ENCODE measurements around the gene BMS1. TPM values are rescaled to one million over a fixed set of nuclear protein-coding genes. Genes with fewer than 3 reads are reported as not detected.

The BMS1 gene
- total RNA-seq, 3 donors from 2014 or later, result 11.0 to 14.5 (median 12.4) TPM

DNA sequence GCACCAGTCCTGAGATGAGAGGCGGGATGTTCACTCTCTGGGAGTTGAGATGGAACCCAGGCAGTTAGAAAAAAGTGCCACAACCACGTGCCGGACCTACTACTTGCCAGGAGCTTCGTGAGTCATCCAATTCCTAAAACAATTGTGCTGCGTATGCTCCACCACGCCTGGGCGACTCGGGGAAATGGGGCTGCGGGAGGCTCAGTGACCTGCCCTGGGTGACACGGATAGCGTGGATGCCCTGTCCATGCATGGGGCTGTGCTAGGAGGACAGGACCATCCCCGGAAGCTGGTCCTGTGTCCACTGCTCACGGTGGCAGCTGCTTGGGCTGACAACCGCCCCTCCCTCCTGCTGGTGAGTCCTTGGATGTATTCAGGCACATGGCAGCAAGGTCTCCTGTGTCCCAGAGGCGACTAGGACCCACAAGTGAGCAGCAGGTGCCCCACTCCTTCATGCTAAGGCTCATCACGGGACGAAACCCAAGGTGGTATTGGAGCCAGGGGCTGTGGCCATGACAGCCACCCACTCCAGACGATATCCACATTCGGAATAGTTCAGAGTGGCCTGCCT, 90.4 kb downstream of the BMS1 start:
- intact Hi-C loops (cut with DNase I, micrococcal nuclease), result no loop called here
- ATAC-seq (no peak), DNase-seq (no peak)
- Histone ChIP-seq H3K4me1 (ENCODE audit: low read depth) (no peaks in the 10 kb centered on the region), H3K36me3 (ENCODE audit: low read depth) (no peaks in the 10 kb centered on the region), H3K4me3 (no peak overlapping the region), H3K9me3 (no peaks in the 10 kb centered on the region)
- TF ChIP-seq, protein P1, sequence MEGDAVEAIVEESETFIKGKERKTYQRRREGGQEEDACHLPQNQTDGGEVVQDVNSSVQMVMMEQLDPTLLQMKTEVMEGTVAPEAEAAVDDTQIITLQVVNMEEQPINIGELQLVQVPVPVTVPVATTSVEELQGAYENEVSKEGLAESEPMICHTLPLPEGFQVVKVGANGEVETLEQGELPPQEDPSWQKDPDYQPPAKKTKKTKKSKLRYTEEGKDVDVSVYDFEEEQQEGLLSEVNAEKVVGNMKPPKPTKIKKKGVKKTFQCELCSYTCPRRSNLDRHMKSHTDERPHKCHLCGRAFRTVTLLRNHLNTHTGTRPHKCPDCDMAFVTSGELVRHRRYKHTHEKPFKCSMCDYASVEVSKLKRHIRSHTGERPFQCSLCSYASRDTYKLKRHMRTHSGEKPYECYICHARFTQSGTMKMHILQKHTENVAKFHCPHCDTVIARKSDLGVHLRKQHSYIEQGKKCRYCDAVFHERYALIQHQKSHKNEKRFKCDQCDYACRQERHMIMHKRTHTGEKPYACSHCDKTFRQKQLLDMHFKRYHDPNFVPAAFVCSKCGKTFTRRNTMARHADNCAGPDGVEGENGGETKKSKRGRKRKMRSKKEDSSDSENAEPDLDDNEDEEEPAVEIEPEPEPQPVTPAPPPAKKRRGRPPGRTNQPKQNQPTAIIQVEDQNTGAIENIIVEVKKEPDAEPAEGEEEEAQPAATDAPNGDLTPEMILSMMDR (IDR thresholded peaks at IDR 0.05), result no peak

DNA sequence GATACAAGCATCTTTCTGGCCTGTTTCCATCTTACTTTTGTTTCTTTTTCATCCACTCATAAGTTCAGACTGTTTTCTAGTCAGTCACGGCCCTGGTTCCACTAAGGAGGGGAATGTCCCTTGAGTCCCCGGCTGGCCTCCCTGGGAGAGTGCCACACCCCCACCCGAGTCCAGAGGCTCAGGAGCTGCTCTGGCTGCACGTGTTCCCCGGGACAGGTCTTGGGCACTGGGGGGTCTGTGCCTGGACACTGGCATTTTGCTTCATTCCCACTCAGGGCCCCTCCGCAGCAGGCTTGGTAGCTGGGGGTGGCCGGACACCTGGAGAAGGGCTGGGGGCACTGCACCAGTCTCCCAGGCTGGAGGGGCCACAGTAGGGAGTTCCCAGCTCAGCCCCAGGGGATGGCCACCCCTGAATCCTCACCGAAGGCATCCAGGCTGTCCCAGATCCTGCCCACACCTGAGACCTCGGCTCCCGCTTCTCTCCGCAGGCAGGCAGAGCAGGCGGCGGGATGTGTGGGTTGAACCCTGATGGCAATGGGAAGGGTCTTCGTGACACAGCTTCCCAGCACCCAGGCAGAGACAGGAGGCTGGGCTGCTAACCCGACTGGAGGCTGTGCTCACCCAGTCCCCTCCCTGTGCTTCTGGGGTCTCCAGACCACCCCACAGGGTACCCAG, 92.3 kb downstream of the BMS1 start:
- ATAC-seq (no peak), DNase-seq (no peak)
- H3K4me1 ChIP-seq (ENCODE audit: low read depth), result no peaks in the 10 kb centered on the region
- H3K4me3 ChIP-seq, result no peak overlapping the region
- TF ChIP-seq, protein P1 (IDR thresholded peaks at IDR 0.05), result no peak
- intact Hi-C loops (cut with DNase I, micrococcal nuclease), result no loop called here
- no peaks in the 10 kb centered on the region for H3K9me3 ChIP-seq
- H3K36me3 ChIP-seq (ENCODE audit: low read depth), result no peaks in the 10 kb centered on the region

DNA sequence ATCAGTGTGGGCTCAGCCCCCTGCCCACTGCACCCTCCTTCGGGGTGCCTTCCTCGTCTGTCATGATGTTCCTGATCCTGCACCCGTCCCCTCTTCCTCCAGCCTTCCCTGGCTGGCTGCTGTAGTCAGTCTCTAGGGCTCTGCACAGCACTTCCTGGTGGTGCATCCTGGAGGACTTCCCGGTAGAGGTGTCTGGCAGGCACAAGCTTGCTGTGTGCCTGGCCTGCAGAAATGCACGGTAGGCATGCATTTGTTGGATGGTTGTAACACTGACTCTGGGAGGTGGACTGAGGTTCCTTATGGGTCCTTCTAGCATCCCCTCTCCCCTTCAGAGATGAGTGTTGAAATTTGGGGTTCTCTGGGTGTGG, 92.8 kb downstream of the BMS1 start:
- TF ChIP-seq, protein P1 (IDR thresholded peaks at IDR 0.05), result no peak
- H3K9me3 ChIP-seq, result no peaks in the 10 kb centered on the region
- H3K4me3 ChIP-seq, result no peak overlapping the region
- no peak for DNase-seq
- no peak for ATAC-seq
- no peaks in the 10 kb centered on the region for H3K36me3 ChIP-seq (ENCODE audit: low read depth)
- intact Hi-C loops (cut with DNase I, micrococcal nuclease), result no loop called here
- no peaks in the 10 kb centered on the region for H3K4me1 ChIP-seq (ENCODE audit: low read depth)

DNA sequence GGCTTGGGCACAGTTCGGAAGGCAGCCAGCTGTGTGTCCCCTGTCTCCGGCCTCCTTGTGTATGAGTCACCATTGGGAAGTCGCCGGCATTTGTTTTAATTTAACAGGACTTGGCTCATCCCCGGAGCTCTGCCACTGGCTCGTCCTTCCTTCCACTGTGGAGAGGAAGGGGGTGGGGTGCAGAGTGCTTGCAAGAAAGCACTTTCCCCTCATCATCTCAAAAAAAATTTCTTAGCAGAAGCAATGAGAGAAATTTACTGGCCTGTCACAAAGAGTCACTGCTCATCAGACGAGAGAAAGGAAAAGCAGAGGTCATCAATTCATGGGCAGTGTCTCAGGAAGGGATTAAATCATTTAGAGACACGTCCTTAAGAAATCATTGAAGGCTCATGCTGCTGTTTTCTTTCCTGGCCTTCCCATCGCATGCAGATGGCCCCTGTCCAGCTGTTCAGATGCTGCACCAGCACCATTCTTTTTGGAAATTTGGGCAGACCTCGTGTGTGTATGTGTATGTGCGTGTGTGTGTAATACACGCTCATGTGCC, 93.3 kb downstream of the BMS1 start:
- DNase-seq, result peak in 1 of 3 donors; percentile 21
- Histone ChIP-seq H3K9me3 (no peaks in the 10 kb centered on the region), H3K4me3 (no peak overlapping the region), H3K4me1 (ENCODE audit: low read depth) (no peaks in the 10 kb centered on the region), H3K36me3 (ENCODE audit: low read depth) (no peaks in the 10 kb centered on the region)
- ATAC-seq, result peak; percentile 28
- TF ChIP-seq, protein P1 (IDR thresholded peaks at IDR 0.05), result no peak
- intact Hi-C loops (cut with DNase I, micrococcal nuclease), result no loop called here

DNA sequence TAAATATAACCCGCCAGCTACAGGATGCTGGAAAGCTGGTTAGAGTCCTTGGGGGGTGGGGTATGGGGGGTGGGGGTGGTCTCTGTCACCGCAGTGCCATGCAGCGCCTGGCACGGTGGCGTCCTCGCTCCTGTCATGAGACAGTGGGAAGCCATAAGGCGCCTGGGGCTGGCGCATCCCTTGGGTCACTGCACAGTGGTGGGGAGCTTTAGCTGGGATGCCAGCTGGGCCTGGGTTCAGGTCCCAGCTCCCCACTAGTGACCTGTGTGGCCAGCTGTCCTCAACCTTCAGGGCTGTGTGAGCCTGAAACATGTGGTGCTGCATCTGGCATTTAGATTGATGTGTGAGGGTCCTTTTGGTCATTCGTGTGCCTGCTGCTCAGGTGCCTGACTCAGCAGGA, 93.9 kb downstream of the BMS1 start:
- Histone ChIP-seq H3K4me3 (no peak overlapping the region), H3K36me3 (ENCODE audit: low read depth) (no peaks in the 10 kb centered on the region), H3K4me1 (ENCODE audit: low read depth) (no peaks in the 10 kb centered on the region), H3K9me3 (no peaks in the 10 kb centered on the region)
- DNase-seq (no peak), ATAC-seq (no peak)
- intact Hi-C loops (cut with DNase I, micrococcal nuclease), result no loop called here
- TF ChIP-seq, protein P1 (IDR thresholded peaks at IDR 0.05), result no peak
